Stimulated activated CD4-positive, alpha-beta T cell treated with anti-CD3 and anti-CD28 coated beads, Interleukin-2, amount 100 ng/mL, for 4 hours (primary cell): ENCODE results near the gene NUP188.
A peak's percentile ranks its signal among the peaks of the same experiment; 100 is the strongest.
"Not testable (repeated sequence)": the region's sequence is repeated elsewhere in the genome, so short reads cannot be mapped to it uniquely, and the experiment has no call there.

Experiments used
- DNase-seq: peaks from one replicate; pipeline ENCODE4 v3.0.0-alpha.2; 2020; ENCODE audit warnings: low read depth

Gene NUP188

GRCh38 chr9:129028192-129028966 is 80.9 kb downstream of the NUP188 start, which contains the start of gene SH3GLB2:
SH3GLB2 (minus strand) TSS chr9:129028331; CDS start chr9:129028154, 177 bp downstream.
- peak; percentile 92 for DNase-seq

GRCh38 chr9:129030191-129030590 is 82.7 kb downstream of the NUP188 start:
- DNase-seq, result no peak

- DNase-seq, result no peak
Measured at GRCh38 chr9:129031514-129031913, 84.0 kb downstream of the NUP188 start.

- DNase-seq, result no peak
Measured at GRCh38 chr9:129032541-129033159, 85.2 kb downstream of the NUP188 start.

GRCh38 chr9:129033216-129033615 is 85.7 kb downstream of the NUP188 start:
- no peak for DNase-seq

GRCh38 chr9:129035838-129036237 is 88.3 kb downstream of the NUP188 start:
- DNase-seq, result not testable (repeated sequence)

- peak; percentile 85 for DNase-seq
Measured at GRCh38 chr9:129036241-129036922, 88.9 kb downstream of the NUP188 start, which contains the start of gene MIGA2. MIGA2 (plus strand) TSS chr9:129036626; CDS start chr9:129040595, 3,969 bp downstream.

- DNase-seq, result no peak
Measured at GRCh38 chr9:129036923-129037766, 89.6 kb downstream of the NUP188 start.

- DNase-seq, result no peak
Measured at GRCh38 chr9:129037767-129038098, 90.2 kb downstream of the NUP188 start.

- no peak for DNase-seq
Measured at GRCh38 chr9:129038109-129038852, 90.8 kb downstream of the NUP188 start.

GRCh38 chr9:129040113-129040643 is 92.7 kb downstream of the NUP188 start:
- DNase-seq, result no peak

- DNase-seq, result no peak
Measured at GRCh38 chr9:129042016-129042415, 94.5 kb downstream of the NUP188 start.

GRCh38 chr9:129052592-129052991 is 105.1 kb downstream of the NUP188 start:
- no peak for DNase-seq

- DNase-seq, result no peak
Measured at GRCh38 chr9:129053020-129053419, 105.5 kb downstream of the NUP188 start.

GRCh38 chr9:129054163-129054851 is 106.8 kb downstream of the NUP188 start:
- no peak for DNase-seq
